Measurements from ENCODE around the gene PDLIM5.

The PDLIM5 gene

GRCh38 chr4:94640151-94640550 lies 188.4 kb downstream of the PDLIM5 start:
- no peaks in the 10 kb centered on the region for H3K9me3 ChIP-seq (ENCODE audit: control insufficient read depth, low read length)
- H3K4me2 ChIP-seq (ENCODE audit: low read length): no peak overlapping the region
- H3K27me3 ChIP-seq (ENCODE audit: control insufficient read depth, insufficient read depth, low read length): no peaks in the 10 kb centered on the region
- no peak overlapping the region for H3K9ac ChIP-seq
- H2AFZ ChIP-seq: no peak overlapping the region
- H3K36me3 ChIP-seq (ENCODE audit: control insufficient read depth, insufficient read depth, low read length): no peaks in the 10 kb centered on the region
- TF ChIP-seq CTCF (IDR thresholded peaks at IDR 0.05): no peak
- H3K4me1 ChIP-seq: no peaks in the 10 kb centered on the region
- H3K79me2 ChIP-seq: no peaks in the 10 kb centered on the region
- no peak overlapping the region for H3K27ac ChIP-seq
- H3K4me3 ChIP-seq (ENCODE audit: low read depth, low read length): no peak overlapping the region

GRCh38 chr4:94641702-94642560 lies 190.2 kb downstream of the PDLIM5 start:
- TF ChIP-seq CTCF (IDR thresholded peaks at IDR 0.05): no peak
- H3K4me3 ChIP-seq (ENCODE audit: low read depth, low read length): no peak overlapping the region
- H3K4me2 ChIP-seq (ENCODE audit: low read length): no peak overlapping the region
- H3K9ac ChIP-seq: no peak overlapping the region
- H3K27ac ChIP-seq: no peak overlapping the region
- H3K4me1 ChIP-seq: no peaks in the 10 kb centered on the region
- H3K79me2 ChIP-seq: no peaks in the 10 kb centered on the region
- no peaks in the 10 kb centered on the region for H3K9me3 ChIP-seq (ENCODE audit: control insufficient read depth, low read length)
- no peak overlapping the region for H2AFZ ChIP-seq
- H3K36me3 ChIP-seq (ENCODE audit: control insufficient read depth, insufficient read depth, low read length): no peaks in the 10 kb centered on the region
- H3K27me3 ChIP-seq (ENCODE audit: control insufficient read depth, insufficient read depth, low read length): no peaks in the 10 kb centered on the region

GRCh38 chr4:94642561-94642866 lies 190.8 kb downstream of the PDLIM5 start:
- Histone ChIP-seq H3K36me3 (ENCODE audit: control insufficient read depth, insufficient read depth, low read length) (no peaks in the 10 kb centered on the region), H3K4me1 (no peaks in the 10 kb centered on the region), H3K9ac (no peak overlapping the region), H3K79me2 (no peaks in the 10 kb centered on the region), H2AFZ (no peak overlapping the region), H3K27ac (no peak overlapping the region), H3K4me2 (ENCODE audit: low read length) (no peak overlapping the region), H3K9me3 (ENCODE audit: control insufficient read depth, low read length) (no peaks in the 10 kb centered on the region), H3K4me3 (ENCODE audit: low read depth, low read length) (no peak overlapping the region), H3K27me3 (ENCODE audit: control insufficient read depth, insufficient read depth, low read length) (no peaks in the 10 kb centered on the region)
- no peak for TF ChIP-seq CTCF (IDR thresholded peaks at IDR 0.05)

GRCh38 chr4:94648699-94649098 lies 197.0 kb downstream of the PDLIM5 start:
- Histone ChIP-seq H3K9me3 (ENCODE audit: control insufficient read depth, low read length) (no peaks in the 10 kb centered on the region), H3K9ac (no peak overlapping the region), H2AFZ (no peak overlapping the region), H3K36me3 (ENCODE audit: control insufficient read depth, insufficient read depth, low read length) (no peaks in the 10 kb centered on the region), H3K79me2 (no peaks in the 10 kb centered on the region), H3K27me3 (ENCODE audit: control insufficient read depth, insufficient read depth, low read length) (no peaks in the 10 kb centered on the region), H3K4me1 (no peaks in the 10 kb centered on the region), H3K4me3 (ENCODE audit: low read depth, low read length) (no peak overlapping the region), H3K27ac (no peak overlapping the region), H3K4me2 (ENCODE audit: low read length) (no peak overlapping the region)
- TF ChIP-seq CTCF (IDR thresholded peaks at IDR 0.05): no peak

All from parathyroid adenoma (tissue), 2 donors.